HS-5 (cell line): Measurements from ENCODE around the gene TSHZ3.

Source experiments
- DNase-seq: peaks from one replicate; pipeline ENCODE4 v3.0.0-alpha.2; 2012; ENCODE audit warnings: low read depth

TSHZ3 gene

DNA sequence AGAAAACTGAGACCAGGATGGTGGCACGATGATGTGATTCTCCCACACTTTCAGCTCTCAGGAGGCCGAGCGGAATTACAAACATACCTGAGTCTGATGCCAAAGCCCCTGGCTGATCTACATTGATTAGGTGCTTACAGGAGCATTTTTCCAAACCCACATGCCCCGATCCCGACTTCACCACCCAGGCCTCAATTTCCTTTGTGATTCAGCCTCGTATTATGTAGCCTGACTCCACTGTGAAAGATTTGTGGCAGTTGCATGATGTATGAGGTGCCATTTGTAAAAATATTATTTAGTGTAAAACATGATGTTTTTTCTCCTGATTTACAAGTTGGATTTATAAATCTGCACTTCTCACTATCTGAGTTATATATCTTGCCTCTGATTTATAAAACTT, 118.0 kb downstream of the TSHZ3 start:
- DNase-seq: no peak

DNA sequence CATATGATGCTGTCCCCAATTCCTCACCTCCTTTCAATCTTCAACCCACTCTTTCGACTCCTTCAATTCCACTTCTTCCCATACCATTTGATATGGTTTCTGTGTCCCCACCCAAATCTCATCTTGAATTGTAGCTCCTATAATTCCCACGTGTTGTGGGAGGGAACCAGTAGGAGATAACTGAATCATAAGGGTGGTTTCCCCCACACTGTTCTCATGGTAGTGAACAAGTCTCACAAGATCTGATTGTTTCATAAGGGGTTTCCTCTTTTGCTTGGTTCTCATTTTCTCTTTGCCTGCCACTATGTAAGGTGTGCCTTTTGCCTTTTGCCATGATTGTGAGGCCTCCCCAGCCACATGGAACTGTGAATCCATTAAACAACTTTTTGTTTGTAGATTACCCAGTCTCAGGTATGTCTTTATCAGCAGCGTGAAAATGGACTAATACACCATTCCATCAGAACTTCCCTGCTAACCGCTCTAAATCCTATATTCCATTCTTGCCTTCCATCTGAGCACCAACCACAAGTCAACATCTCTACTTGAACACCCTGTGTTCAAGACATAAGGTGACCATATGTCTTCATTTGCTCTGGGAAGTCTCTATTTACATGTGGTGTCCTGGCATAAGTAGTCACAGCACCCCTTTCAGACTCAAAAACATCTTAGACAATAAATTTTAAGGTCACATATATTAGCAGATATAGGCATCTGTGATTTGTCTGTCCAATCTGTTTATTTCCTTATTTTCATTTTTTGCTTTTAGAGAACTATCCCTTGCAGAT, 122.9 kb downstream of the TSHZ3 start:
- no peak for DNase-seq
